ENCODE measurements around the gene PRKAR1B. TPM values are rescaled to one million over a fixed set of nuclear protein-coding genes. Genes with fewer than 3 reads are reported as not detected.

The PRKAR1B gene
- total RNA-seq, 4 donors from 2014 or later: 3.8 to 11.6 (median 6.3) TPM

- TF ChIP-seq CTCF (IDR thresholded peaks at IDR 0.05; ENCODE audit: low read depth): no peak
Measured at GRCh38 chr7:585873-586272, 141.2 kb downstream of the PRKAR1B start.

GRCh38 chr7:585229-585711, 141.8 kb downstream of the PRKAR1B start:
- TF ChIP-seq CTCF (IDR thresholded peaks at IDR 0.05; ENCODE audit: low read depth): no peak

- TF ChIP-seq CTCF (IDR thresholded peaks at IDR 0.05; ENCODE audit: low read depth): no peak
Measured at GRCh38 chr7:584820-585219, 142.3 kb downstream of the PRKAR1B start.

- no peak for TF ChIP-seq CTCF (IDR thresholded peaks at IDR 0.05; ENCODE audit: low read depth)
Measured at GRCh38 chr7:584122-584465, 143.0 kb downstream of the PRKAR1B start.

GRCh38 chr7:583410-584121, 143.5 kb downstream of the PRKAR1B start:
- TF ChIP-seq CTCF (IDR thresholded peaks at IDR 0.05; ENCODE audit: low read depth): no peak

- no peak for TF ChIP-seq CTCF (IDR thresholded peaks at IDR 0.05; ENCODE audit: low read depth)
Measured at GRCh38 chr7:582931-583330, 144.2 kb downstream of the PRKAR1B start.

- TF ChIP-seq CTCF (IDR thresholded peaks at IDR 0.05; ENCODE audit: low read depth): no peak
Measured at GRCh38 chr7:582081-582835, 144.8 kb downstream of the PRKAR1B start.

All from subcutaneous adipose tissue (tissue), 4 donors.